SK-N-SH (cell line): ENCODE results near the gene WBP1L. TPM values are rescaled to one million over a fixed set of nuclear protein-coding genes. Genes with fewer than 3 reads are reported as not detected.

Experiments used
- CTCF ChIA-PET: fragments of 300-600, 350-600 bp; formaldehyde crosslinking; extraction: SDS; loops from one replicate; lab custom pipeline; 2021; lab: Yijun Ruan, JAX
- POLR2A ChIA-PET: fragments of 350-600 bp; sonication (Branson Sonifier 250); formaldehyde crosslinking; extraction: SDS; loops from one replicate; lab custom pipeline; 2020; ENCODE audit warnings: antibody characterized with exemption, inconsistent platforms; lab: Yijun Ruan, JAX
- DNase-seq: peaks from one replicate; pipeline ENCODE4 v3.0.0; 2012
- H2AFZ ChIP-seq: fragments of 200-600 bp; sonication (generic); 2 replicates; pipeline ENCODE4 v1.8.1; 2016; ENCODE audit warnings: antibody characterized with exemption, mild to moderate bottlenecking, low read depth
- H3F3A ChIP-seq: fragments of 200-600 bp; sonication (generic); replicated peaks from 2 replicates; pipeline ENCODE3; 2016; ENCODE audit warnings: antibody characterized with exemption, mild to moderate bottlenecking; ENCODE audit not compliant: insufficient read depth
- H3K27ac ChIP-seq, 2 experiments: fragments of 200-500 bp in 1 of 2; fragments of 200-600 bp in 1 of 2; sonication (Bioruptor generic) in 1 of 2; sonication (generic), shearing (Covaris generic) in 1 of 2; 2 replicates each; pipeline versions ENCODE4 v1.5.1 to v1.6.1; 2014 to 2016; ENCODE audit warnings: low read depth in 2 of 2, inconsistent platforms in 1 of 2, low read length in 1 of 2, mild to moderate bottlenecking in 1 of 2, mixed read lengths in 1 of 2
- H3K27me3 ChIP-seq: fragments of 200-600 bp; sonication (generic), shearing (Covaris generic); 2 replicates; pipeline ENCODE4 v1.6.1; 2016; ENCODE audit warnings: mixed run types; ENCODE audit not compliant: insufficient read depth
- H3K36me3 ChIP-seq, 2 experiments: fragments of 200-500 bp in 1 of 2; fragments of 200-600 bp in 1 of 2; sonication (Bioruptor generic) in 1 of 2; sonication (generic) in 1 of 2; replicated peaks in 1 of 2; 2 replicates each; pipeline versions ENCODE3 to v1.5.1; 2014 to 2016; ENCODE audit warnings: low read length in 1 of 2, mild to moderate bottlenecking in 1 of 2; ENCODE audit not compliant: insufficient read depth in 2 of 2, control insufficient read depth in 1 of 2
- H3K4me1 ChIP-seq, 2 experiments: fragments of 200-500 bp in 1 of 2; fragments of 200-600 bp in 1 of 2; sonication (Bioruptor generic) in 1 of 2; sonication (generic), shearing (Covaris generic) in 1 of 2; 2 replicates each; pipeline versions ENCODE4 v1.5.1 to v1.6.1; 2014 to 2016; ENCODE audit warnings: low read depth in 1 of 2, low read length in 1 of 2, mixed run types in 1 of 2; ENCODE audit not compliant: insufficient read depth in 2 of 2, control insufficient read depth in 1 of 2
- H3K4me2 ChIP-seq: fragments of 200-600 bp; sonication (generic), shearing (Covaris generic); 2 replicates; pipeline ENCODE4 v1.6.1; 2017; ENCODE audit warnings: mixed run types
- H3K4me3 ChIP-seq, 2 experiments: fragments of 200-500 bp in 1 of 2; fragments of 200-600 bp in 1 of 2; sonication (Bioruptor generic) in 1 of 2; sonication (generic), shearing (Covaris generic) in 1 of 2; 2 replicates each; pipeline versions ENCODE4 v1.5.1 to v1.8.1; 2014 to 2016; ENCODE audit warnings: low read depth in 2 of 2, inconsistent platforms in 1 of 2, low read length in 1 of 2, mild to moderate bottlenecking in 1 of 2, mixed read lengths in 1 of 2, moderate library complexity in 1 of 2
- H3K79me2 ChIP-seq: fragments of 200-600 bp; sonication (generic); 2 replicates; pipeline ENCODE4 v1.8.1; 2017; ENCODE audit warnings: mild to moderate bottlenecking; ENCODE audit not compliant: insufficient read depth
- H3K9ac ChIP-seq: fragments of 200-600 bp; sonication (generic); 2 replicates; pipeline ENCODE4 v1.6.1; 2017; ENCODE audit warnings: mixed run types
- H3K9me2 ChIP-seq: fragments of 200-600 bp; sonication (generic); 2 replicates; pipeline ENCODE4 v1.6.1; 2017; ENCODE audit warnings: mixed run types
- H3K9me3 ChIP-seq: fragments of 200-600 bp; sonication (generic); 2 replicates; pipeline ENCODE4 v1.6.1; 2017; ENCODE audit warnings: mixed run types, mild to moderate bottlenecking, moderate library complexity
- H4K20me1 ChIP-seq: fragments of 200-600 bp; sonication (generic); 2 replicates; pipeline ENCODE4 v1.6.1; 2017; ENCODE audit warnings: mild to moderate bottlenecking, mixed run types; ENCODE audit not compliant: insufficient read depth
- ELF1 ChIP-seq: IDR thresholded peaks from 2 replicates; pipeline ENCODE4 v1.4.0; 2012
- EP300 ChIP-seq, 2 experiments: IDR thresholded peaks; 2 replicates each; pipeline versions ENCODE4 v1.4.0 to v1.6.1; 2012; ENCODE audit warnings: borderline replicate concordance in 1 of 2, low read depth in 1 of 2, low read length in 1 of 2
- FOSL2 ChIP-seq: IDR thresholded peaks from 2 replicates; pipeline ENCODE4 v1.4.0; 2012; ENCODE audit warnings: low read depth, mild to moderate bottlenecking, moderate library complexity, borderline replicate concordance
- GABPA ChIP-seq: IDR thresholded peaks from 2 replicates; pipeline ENCODE4 v1.4.0; 2012; ENCODE audit warnings: low read depth, mild to moderate bottlenecking
- MEF2A ChIP-seq: IDR thresholded peaks from 2 replicates; pipeline ENCODE4 v1.4.0; 2012; ENCODE audit warnings: low read depth, borderline replicate concordance
- MXI1 ChIP-seq: IDR thresholded peaks from 2 replicates; pipeline ENCODE4 v1.6.1; 2012; ENCODE audit warnings: mild to moderate bottlenecking, low read depth, low read length, improper control_type of control experiment
- NFIC ChIP-seq: IDR thresholded peaks from 2 replicates; pipeline ENCODE4 v1.4.0; 2012; ENCODE audit warnings: borderline replicate concordance
- NRF1 ChIP-seq: IDR thresholded peaks from 2 replicates; pipeline ENCODE4 v1.6.1; 2012; ENCODE audit warnings: low read depth, mild to moderate bottlenecking, low read length
- SIN3A ChIP-seq: IDR thresholded peaks from 2 replicates; pipeline ENCODE4 v1.6.1; 2012; ENCODE audit warnings: low read depth, mild to moderate bottlenecking, low read length, moderate library complexity, borderline replicate concordance
- SMC3 ChIP-seq: IDR thresholded peaks from 2 replicates; pipeline ENCODE4 v1.6.1; 2012; ENCODE audit warnings: low read depth, low read length, improper control_type of control experiment
- TCF12 ChIP-seq: IDR thresholded peaks from 2 replicates; pipeline ENCODE4 v1.4.0; 2012
- TEAD4 ChIP-seq: IDR thresholded peaks from 2 replicates; pipeline ENCODE4 v1.4.0; 2012; ENCODE audit warnings: mild to moderate bottlenecking, borderline replicate concordance; ENCODE audit not compliant: insufficient read depth
- WGBS: methylation state at CpG from one replicate; pipeline ENCODE4 v1.1.6; 2017; ENCODE audit warnings: low lambda C conversion rate; 5-methylcytosine and 5-hydroxymethylcytosine counted together
- polyA plus RNA-seq, 3 experiments: library from polyadenylated mRNA; depleted of rRNA; stranded (reverse); fragments of >200 nt; gene quantifications; 2 replicates each; pipeline ENCODE4 v1.2.3, GENCODE V29; 2012
- TF ChIP-seq, protein P1 (sequence below): IDR thresholded peaks from 2 replicates; pipeline ENCODE4 v1.4.0; 2012; ENCODE audit warnings: low read depth, borderline replicate concordance
- TF ChIP-seq, protein P2 (sequence below): fragments of 150-350 bp; IDR thresholded peaks from 2 replicates; pipeline ENCODE4 v1.6.1; 2017; ENCODE audit warnings: antibody characterized with exemption, low read length, low read depth, borderline replicate concordance
- TF ChIP-seq, protein P3 (sequence below): IDR thresholded peaks from 2 replicates; pipeline ENCODE4 v1.4.0; 2012; ENCODE audit warnings: low read depth, borderline replicate concordance
- TF ChIP-seq, protein P4 (sequence below): IDR thresholded peaks from 2 replicates; pipeline ENCODE4 v1.4.0; 2012; ENCODE audit warnings: low read depth

Gene WBP1L
- polyA plus RNA-seq, 1 of the 3 experiments (the other 2 are of a cell fraction), result 22.8 TPM

DNA sequence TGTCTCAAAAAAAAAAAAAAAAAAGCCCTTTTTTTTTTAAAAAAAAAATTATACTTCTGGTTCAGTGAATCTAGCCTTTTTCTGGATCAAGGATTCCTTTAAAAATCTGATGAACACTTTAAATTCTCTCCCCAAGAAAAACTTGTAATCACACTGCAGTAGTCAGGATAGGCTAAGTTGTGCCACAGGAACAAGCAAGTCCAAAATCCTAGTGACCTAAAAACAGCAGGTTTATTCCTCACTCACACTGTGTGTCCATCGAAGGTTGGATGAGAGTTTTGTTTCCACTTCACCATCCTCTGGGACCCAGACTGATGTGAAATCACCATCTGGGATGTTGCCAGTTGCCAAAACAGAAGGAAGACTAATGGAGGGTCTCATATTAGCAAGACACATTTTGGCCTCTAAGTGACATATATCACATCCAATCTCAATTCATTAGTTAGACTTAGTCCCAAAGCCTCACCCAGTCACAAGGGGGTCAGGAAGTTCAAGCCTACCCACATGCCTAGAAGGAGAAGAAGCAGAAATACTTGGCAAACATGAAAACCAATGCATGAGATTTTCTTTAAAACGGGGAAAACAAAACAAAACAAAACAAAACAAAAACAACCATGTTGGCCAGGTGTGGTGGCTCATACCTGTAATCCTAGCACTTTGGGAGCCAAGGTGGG, 60.8 kb downstream of the WBP1L start:
- Histone ChIP-seq H3K9me3 (no peaks in the 10 kb centered on the region; the same call in 1 of the 2 replicates), H3K79me2 (peaks cover 9% of the 10 kb centered on the region), H4K20me1 (no peaks in the 10 kb centered on the region), H3F3A (peaks cover 17% of the 10 kb centered on the region), H2AFZ (no peak overlapping the region), H3K4me3 (no peak overlapping the region), H3K9ac (no peak overlapping the region), H3K27ac (no peak overlapping the region), H3K4me1 (peaks cover 5 to 18% of the 10 kb centered on the region in 2 experiments; a peak in 3 of 4 replicates), H3K27me3 (no peaks in the 10 kb centered on the region), H3K9me2 (no peaks in the 10 kb centered on the region), H3K4me2 (no peak overlapping the region), H3K36me3 (peaks cover 8 to 14% of the 10 kb centered on the region in 2 experiments)
- CTCF ChIA-PET, result interaction anchor here (2.0 to 2.6 kb wide), 2 partner anchors 13 to 31 kb away, joined by 5 to 6 read pairs; no protein-coding TSS in a partner anchor
- DNase-seq, result no peak
- WGBS, result 95% methylated on average over 2 of the region's 2 CpGs
- TF ChIP-seq GABPA (no peak), NFIC (no peak), MXI1 (no peak), FOSL2 (no peak), EP300 (IDR thresholded peaks at IDR 0.05; ENCODE audit: borderline replicate concordance in 1 of 2, low read depth in 1 of 2, low read length in 1 of 2) (no peak), TCF12 (no peak), SIN3A (no peak), ELF1 (no peak), NRF1 (no peak), TEAD4 (no peak), MEF2A (no peak), SMC3 (no peak)
- TF ChIP-seq, protein P1, sequence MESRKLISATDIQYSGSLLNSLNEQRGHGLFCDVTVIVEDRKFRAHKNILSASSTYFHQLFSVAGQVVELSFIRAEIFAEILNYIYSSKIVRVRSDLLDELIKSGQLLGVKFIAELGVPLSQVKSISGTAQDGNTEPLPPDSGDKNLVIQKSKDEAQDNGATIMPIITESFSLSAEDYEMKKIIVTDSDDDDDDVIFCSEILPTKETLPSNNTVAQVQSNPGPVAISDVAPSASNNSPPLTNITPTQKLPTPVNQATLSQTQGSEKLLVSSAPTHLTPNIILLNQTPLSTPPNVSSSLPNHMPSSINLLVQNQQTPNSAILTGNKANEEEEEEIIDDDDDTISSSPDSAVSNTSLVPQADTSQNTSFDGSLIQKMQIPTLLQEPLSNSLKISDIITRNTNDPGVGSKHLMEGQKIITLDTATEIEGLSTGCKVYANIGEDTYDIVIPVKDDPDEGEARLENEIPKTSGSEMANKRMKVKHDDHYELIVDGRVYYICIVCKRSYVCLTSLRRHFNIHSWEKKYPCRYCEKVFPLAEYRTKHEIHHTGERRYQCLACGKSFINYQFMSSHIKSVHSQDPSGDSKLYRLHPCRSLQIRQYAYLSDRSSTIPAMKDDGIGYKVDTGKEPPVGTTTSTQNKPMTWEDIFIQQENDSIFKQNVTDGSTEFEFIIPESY, result no peak
- TF ChIP-seq, protein P2, sequence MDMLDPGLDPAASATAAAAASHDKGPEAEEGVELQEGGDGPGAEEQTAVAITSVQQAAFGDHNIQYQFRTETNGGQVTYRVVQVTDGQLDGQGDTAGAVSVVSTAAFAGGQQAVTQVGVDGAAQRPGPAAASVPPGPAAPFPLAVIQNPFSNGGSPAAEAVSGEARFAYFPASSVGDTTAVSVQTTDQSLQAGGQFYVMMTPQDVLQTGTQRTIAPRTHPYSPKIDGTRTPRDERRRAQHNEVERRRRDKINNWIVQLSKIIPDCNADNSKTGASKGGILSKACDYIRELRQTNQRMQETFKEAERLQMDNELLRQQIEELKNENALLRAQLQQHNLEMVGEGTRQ, result no peak
- TF ChIP-seq, protein P3, sequence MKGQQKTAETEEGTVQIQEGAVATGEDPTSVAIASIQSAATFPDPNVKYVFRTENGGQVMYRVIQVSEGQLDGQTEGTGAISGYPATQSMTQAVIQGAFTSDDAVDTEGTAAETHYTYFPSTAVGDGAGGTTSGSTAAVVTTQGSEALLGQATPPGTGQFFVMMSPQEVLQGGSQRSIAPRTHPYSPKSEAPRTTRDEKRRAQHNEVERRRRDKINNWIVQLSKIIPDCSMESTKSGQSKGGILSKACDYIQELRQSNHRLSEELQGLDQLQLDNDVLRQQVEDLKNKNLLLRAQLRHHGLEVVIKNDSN, result no peak
- TF ChIP-seq, protein P4, sequence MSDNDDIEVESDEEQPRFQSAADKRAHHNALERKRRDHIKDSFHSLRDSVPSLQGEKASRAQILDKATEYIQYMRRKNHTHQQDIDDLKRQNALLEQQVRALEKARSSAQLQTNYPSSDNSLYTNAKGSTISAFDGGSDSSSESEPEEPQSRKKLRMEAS, result no peak
- POLR2A ChIA-PET, result no interaction called here
